ENCODE measurements around the gene FAAP100. TPM values are rescaled to one million over a fixed set of nuclear protein-coding genes. Genes with fewer than 3 reads are reported as not detected.

FAAP100 gene
- total RNA-seq, 1 experiment from 2014 or later, result 39.4 TPM

DNA sequence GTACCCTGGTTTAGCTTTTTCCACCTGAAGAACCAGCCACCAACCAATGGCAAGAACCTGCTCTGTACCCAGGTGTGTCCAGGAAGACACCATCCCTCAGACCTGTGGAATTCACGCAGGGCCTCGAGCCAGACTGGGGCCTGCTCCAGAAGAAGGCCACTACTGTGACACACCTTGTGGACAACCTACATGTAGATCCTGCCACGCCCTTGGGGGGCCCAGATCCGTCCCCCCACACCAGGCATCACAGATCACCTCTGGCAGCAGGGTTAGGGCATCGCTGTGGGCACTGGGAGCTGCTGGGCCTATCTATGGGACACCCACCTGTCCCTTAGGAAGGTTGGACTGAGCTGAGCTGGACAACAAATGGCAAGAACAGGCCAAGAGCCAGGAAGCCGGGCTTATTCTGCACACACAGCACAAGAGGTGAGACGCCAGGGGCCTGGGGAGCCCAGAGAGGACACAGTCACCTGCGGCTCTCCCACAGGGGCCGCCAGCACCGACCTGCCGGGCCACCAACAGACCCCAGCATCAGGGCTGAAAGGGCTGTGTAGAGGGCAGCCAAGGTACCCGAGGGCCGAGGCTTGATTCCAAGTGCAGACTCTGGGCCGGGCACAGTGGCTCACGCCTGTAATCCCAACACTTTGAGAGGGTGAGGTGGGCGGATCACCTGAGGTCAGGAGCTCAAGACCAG lies 7.7 kb downstream of the FAAP100 start:
- TF ChIP-seq, protein P1, sequence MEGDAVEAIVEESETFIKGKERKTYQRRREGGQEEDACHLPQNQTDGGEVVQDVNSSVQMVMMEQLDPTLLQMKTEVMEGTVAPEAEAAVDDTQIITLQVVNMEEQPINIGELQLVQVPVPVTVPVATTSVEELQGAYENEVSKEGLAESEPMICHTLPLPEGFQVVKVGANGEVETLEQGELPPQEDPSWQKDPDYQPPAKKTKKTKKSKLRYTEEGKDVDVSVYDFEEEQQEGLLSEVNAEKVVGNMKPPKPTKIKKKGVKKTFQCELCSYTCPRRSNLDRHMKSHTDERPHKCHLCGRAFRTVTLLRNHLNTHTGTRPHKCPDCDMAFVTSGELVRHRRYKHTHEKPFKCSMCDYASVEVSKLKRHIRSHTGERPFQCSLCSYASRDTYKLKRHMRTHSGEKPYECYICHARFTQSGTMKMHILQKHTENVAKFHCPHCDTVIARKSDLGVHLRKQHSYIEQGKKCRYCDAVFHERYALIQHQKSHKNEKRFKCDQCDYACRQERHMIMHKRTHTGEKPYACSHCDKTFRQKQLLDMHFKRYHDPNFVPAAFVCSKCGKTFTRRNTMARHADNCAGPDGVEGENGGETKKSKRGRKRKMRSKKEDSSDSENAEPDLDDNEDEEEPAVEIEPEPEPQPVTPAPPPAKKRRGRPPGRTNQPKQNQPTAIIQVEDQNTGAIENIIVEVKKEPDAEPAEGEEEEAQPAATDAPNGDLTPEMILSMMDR (IDR thresholded peaks at IDR 0.05; ENCODE audit: unreplicated experiment), result no peak
- H3K9me3 Mint-ChIP-seq (ENCODE audit: low read depth, unreplicated experiment), result no peaks in the 10 kb centered on the region
- intact Hi-C loops (cut with micrococcal nuclease; ENCODE audit: unreplicated experiment), result no loop called here
- no peaks in the 10 kb centered on the region for H3K4me1 Mint-ChIP-seq (ENCODE audit: low read depth, unreplicated experiment)
- no peak overlapping the region for H3K4me3 Mint-ChIP-seq (ENCODE audit: low read depth, unreplicated experiment)
- no peak for DNase-seq
- no TSS peak for BruUV-seq (replicated peaks)
- H3K36me3 Mint-ChIP-seq (ENCODE audit: insufficient read depth, unreplicated experiment), result peaks cover 43% of the 10 kb centered on the region
- CTCF ChIA-PET, result no interaction called here
- H3K27ac Mint-ChIP-seq (ENCODE audit: unreplicated experiment), result no peak overlapping the region
- H3K27me3 Mint-ChIP-seq (ENCODE audit: unreplicated experiment), result no peaks in the 10 kb centered on the region

DNA sequence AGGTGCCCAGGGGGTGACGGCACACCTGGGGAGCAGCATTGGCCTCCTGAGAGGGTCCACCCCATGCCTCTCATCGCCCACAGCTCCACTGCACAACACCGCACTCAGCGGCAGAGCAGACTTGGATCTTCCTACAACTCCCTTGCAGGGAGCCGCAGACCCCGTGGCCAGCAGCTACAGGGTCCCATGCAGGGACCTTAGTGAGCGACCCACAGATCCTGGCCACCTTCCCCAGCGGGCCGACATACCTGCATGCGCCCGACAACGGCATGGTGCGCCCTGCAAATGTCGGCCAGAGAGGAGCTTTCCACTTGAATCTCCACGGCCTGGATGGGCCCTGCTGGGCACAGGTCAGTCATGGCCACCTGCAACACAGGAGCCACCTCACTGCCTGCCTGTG lies 8.4 kb downstream of the FAAP100 start:
- Mint-ChIP-seq H3K36me3 (ENCODE audit: insufficient read depth, unreplicated experiment) (peaks cover 36% of the 10 kb centered on the region), H3K4me1 (ENCODE audit: low read depth, unreplicated experiment) (no peaks in the 10 kb centered on the region), H3K4me3 (ENCODE audit: low read depth, unreplicated experiment) (no peak overlapping the region), H3K9me3 (ENCODE audit: low read depth, unreplicated experiment) (no peaks in the 10 kb centered on the region), H3K27me3 (ENCODE audit: unreplicated experiment) (no peaks in the 10 kb centered on the region), H3K27ac (ENCODE audit: unreplicated experiment) (no peak overlapping the region)
- TF ChIP-seq, protein P1 (IDR thresholded peaks at IDR 0.05; ENCODE audit: unreplicated experiment), result no peak
- CTCF ChIA-PET, result interaction anchor here (0.6 to 1.3 kb wide), 2 partner anchors 9 to 593 kb away, joined by 3 to 5 read pairs; no protein-coding TSS in a partner anchor
- intact Hi-C loops (cut with micrococcal nuclease; ENCODE audit: unreplicated experiment), result no loop called here
- no TSS peak for BruUV-seq (replicated peaks)
- DNase-seq, result no peak

DNA sequence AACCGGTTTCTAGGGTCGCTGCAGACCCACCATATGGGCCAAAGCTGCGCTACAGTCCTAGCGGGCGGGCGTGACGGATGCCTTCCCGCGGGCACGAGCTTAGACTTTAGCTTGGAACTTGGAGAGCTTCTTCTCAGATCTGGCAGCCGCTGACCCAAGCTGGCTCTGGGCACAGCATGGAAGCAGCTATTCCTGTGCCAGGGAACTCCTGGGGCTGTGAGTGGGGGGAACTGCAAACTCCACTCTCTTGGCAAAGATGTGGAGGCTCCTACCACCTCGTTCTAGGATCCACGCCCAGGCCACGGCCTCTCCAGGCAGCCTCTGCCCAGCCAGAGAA lies 8.8 kb downstream of the FAAP100 start:
- Mint-ChIP-seq H3K4me3 (ENCODE audit: low read depth, unreplicated experiment) (no peak overlapping the region), H3K27ac (ENCODE audit: unreplicated experiment) (no peak overlapping the region), H3K27me3 (ENCODE audit: unreplicated experiment) (no peaks in the 10 kb centered on the region), H3K9me3 (ENCODE audit: low read depth, unreplicated experiment) (no peaks in the 10 kb centered on the region), H3K36me3 (ENCODE audit: insufficient read depth, unreplicated experiment) (peaks cover 32% of the 10 kb centered on the region), H3K4me1 (ENCODE audit: low read depth, unreplicated experiment) (no peaks in the 10 kb centered on the region)
- TF ChIP-seq, protein P1 (IDR thresholded peaks at IDR 0.05; ENCODE audit: unreplicated experiment), result no peak
- CTCF ChIA-PET, result interaction anchor here (0.6 to 1.3 kb wide), 2 partner anchors 9 to 593 kb away, joined by 3 to 5 read pairs; no protein-coding TSS in a partner anchor
- BruUV-seq (replicated peaks), result no TSS peak
- intact Hi-C loops (cut with micrococcal nuclease; ENCODE audit: unreplicated experiment), result no loop called here
- no peak for DNase-seq

DNA sequence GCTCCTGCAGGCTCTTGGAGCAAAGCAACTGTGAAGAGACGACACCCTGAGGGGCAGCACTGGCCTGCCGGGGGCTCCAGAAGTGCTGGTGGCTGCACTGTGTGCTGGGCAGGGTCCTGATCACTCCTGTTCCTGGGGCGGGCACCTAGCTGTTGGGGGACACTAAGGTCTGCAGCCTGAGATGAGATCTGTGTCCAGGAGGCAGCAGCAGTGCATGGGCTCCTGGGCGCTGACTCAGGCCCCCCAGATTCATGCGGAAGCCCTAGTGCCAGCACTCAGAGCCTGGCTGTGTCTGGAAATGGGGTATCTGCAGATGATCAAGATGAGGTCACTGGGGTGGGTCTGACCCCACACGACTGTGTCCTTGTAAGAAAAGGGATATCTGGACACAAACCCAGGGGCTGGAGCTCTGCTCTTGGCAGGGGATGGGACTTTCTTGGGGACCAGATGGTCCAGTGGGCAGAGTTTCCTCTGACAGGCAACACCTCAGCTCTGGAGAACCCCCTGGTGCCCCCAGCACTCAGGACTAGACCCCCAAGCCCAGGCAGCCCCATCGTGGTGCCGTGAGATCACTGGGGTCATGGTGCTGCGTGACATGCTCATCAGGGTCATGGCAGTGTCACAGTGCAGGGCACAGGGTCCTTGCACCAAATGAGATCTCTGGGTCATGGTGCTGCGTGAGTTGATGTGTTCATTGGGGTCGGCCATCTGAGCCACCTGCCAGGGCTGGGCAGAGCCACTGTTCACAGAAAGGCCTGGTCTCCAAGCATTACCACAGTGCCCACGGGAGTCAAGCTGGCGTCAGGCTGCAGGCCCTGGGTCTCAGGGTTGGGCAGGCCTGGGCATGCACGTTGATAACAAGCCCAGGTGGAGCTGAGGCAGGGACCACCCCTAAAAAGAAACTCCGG lies 9.5 kb downstream of the FAAP100 start:
- Mint-ChIP-seq H3K4me3 (ENCODE audit: low read depth, unreplicated experiment) (no peak overlapping the region), H3K9me3 (ENCODE audit: low read depth, unreplicated experiment) (no peaks in the 10 kb centered on the region), H3K27me3 (ENCODE audit: unreplicated experiment) (no peaks in the 10 kb centered on the region), H3K36me3 (ENCODE audit: insufficient read depth, unreplicated experiment) (peaks cover 30% of the 10 kb centered on the region), H3K27ac (ENCODE audit: unreplicated experiment) (no peak overlapping the region), H3K4me1 (ENCODE audit: low read depth, unreplicated experiment) (peaks cover 6% of the 10 kb centered on the region)
- intact Hi-C loops (cut with micrococcal nuclease; ENCODE audit: unreplicated experiment), result no loop called here
- TF ChIP-seq, protein P1 (IDR thresholded peaks at IDR 0.05; ENCODE audit: unreplicated experiment), result no peak
- CTCF ChIA-PET, result interaction anchor here (1.3 kb wide), 1 partner anchor 10 kb away, joined by 3 read pairs; no protein-coding TSS in a partner anchor
- DNase-seq, result no peak
- no TSS peak for BruUV-seq (replicated peaks)
